ENCODE data around the gene NEAT1. TPM values are rescaled to one million over a fixed set of nuclear protein-coding genes. Genes with fewer than 3 reads are reported as not detected.

The NEAT1 gene
- total and polyA plus RNA-seq, 11 donors = 17.0 to 760 (median 507) TPM

GRCh38 chr11:65393513-65394079 is 29.0 kb upstream of the NEAT1 start:
- peak in 1 of 5 donors; percentile 44 for DNase-seq
- H3K4me1 ChIP-seq = peaks cover 15 to 44% (median 33%) of the 10 kb centered on the region in 12 donors
- ATAC-seq = no peak
- H3K9me3 ChIP-seq = no peaks in the 10 kb centered on the region
- intact Hi-C loops (cut with DNase I) = no loop called here
- TF ChIP-seq POLR2A (IDR thresholded peaks at IDR 0.05) = no peak
- no peak for TF ChIP-seq CTCF (IDR thresholded peaks at IDR 0.05)
- no peak overlapping the region for H3K4me3 ChIP-seq
- H3K27me3 ChIP-seq = no peaks in the 10 kb centered on the region
- no peak overlapping the region for H3K27ac ChIP-seq
- peaks cover 2 to 78% (median 53%) of the 10 kb centered on the region in 9 donors for H3K36me3 ChIP-seq
- 86 to 93% (median 90%) methylated on average over 5 to 17 of the region's 17 CpGs for WGBS, 4 donors

- TF ChIP-seq CTCF (IDR thresholded peaks at IDR 0.05) (no peak), POLR2A (IDR thresholded peaks at IDR 0.05) (no peak)
- DNase-seq = peak in 1 of 5 donors; percentile 51
- H3K4me3 ChIP-seq = no peak overlapping the region
- 93 to 96% (median 94%) methylated on average over 12 to 20 of the region's 20 CpGs for WGBS, 4 donors
- no peaks in the 10 kb centered on the region for H3K9me3 ChIP-seq
- peaks cover 2 to 82% (median 56%) of the 10 kb centered on the region in 9 donors for H3K36me3 ChIP-seq
- H3K27ac ChIP-seq = no peak overlapping the region
- no peak for ATAC-seq
- peaks cover 15 to 39% (median 31%) of the 10 kb centered on the region in 12 donors for H3K4me1 ChIP-seq
- H3K27me3 ChIP-seq = no peaks in the 10 kb centered on the region
- intact Hi-C loops (cut with DNase I) = no loop called here
These were observed 28.5 kb upstream of the NEAT1 start for GRCh38 chr11:65394125-65394536.

GRCh38 chr11:65395961-65396530 is 26.6 kb upstream of the NEAT1 start:
- Histone ChIP-seq H3K4me3 (no peak overlapping the region), H3K27ac (no peak overlapping the region), H3K9me3 (no peaks in the 10 kb centered on the region), H3K27me3 (no peaks in the 10 kb centered on the region), H3K36me3 (peaks cover 2 to 95% (median 75%) of the 10 kb centered on the region in 9 donors), H3K4me1 (peaks cover 4 to 20% (median 12%) of the 10 kb centered on the region in 12 donors)
- WGBS, 4 donors = 80 to 84% (median 81%) methylated on average over 10 to 15 of the region's 15 CpGs
- no peak for TF ChIP-seq POLR2A (IDR thresholded peaks at IDR 0.05)
- TF ChIP-seq CTCF (IDR thresholded peaks at IDR 0.05) = no peak
- no peak for DNase-seq
- no peak for ATAC-seq
- intact Hi-C loops (cut with DNase I) = no loop called here

GRCh38 chr11:65396769-65397745 is 25.5 kb upstream of the NEAT1 start:
- Histone ChIP-seq H3K4me3 (no peak overlapping the region), H3K4me1 (peaks cover 0 to 10% (median 2%) of the 10 kb centered on the region in 12 donors), H3K9me3 (no peaks in the 10 kb centered on the region), H3K27ac (no peak overlapping the region), H3K36me3 (peaks cover 2 to 94% (median 80%) of the 10 kb centered on the region in 9 donors), H3K27me3 (no peaks in the 10 kb centered on the region)
- TF ChIP-seq CTCF (IDR thresholded peaks at IDR 0.05) = no peak
- no peak for TF ChIP-seq POLR2A (IDR thresholded peaks at IDR 0.05)
- no peak for DNase-seq
- ATAC-seq = no peak
- 95 to 96% (median 95%) methylated on average over 38 of the region's 38 CpGs for WGBS, 4 donors
- intact Hi-C loops (cut with DNase I) = no loop called here
